A549 (cell line): Measurements from ENCODE around the gene ZNF580. TPM values are rescaled to one million over a fixed set of nuclear protein-coding genes. Genes with fewer than 3 reads are reported as not detected.
A peak's percentile ranks its signal among the peaks of the same experiment; 100 is the strongest.

Source experiments
- ATAC-seq, 2 experiments: fragments of 200-7000 bp in 1 of 2; fragments of >200 bp in 1 of 2; cut with Nextera tagmentation in 1 of 2; cut with Tn5 transposase in 1 of 2; 3 replicates each; pipeline versions ENCODE4 v1.8.0 to v1.9.1; 2018 to 2020; ENCODE audit warnings: mild to moderate bottlenecking in 1 of 2, moderate library complexity in 1 of 2
- CTCF ChIA-PET: fragments of 300-600 bp; sonication (Branson Sonifier 250); formaldehyde crosslinking; extraction: SDS; loops from one replicate; lab custom pipeline; 2021; ENCODE audit warnings: antibody characterized with exemption, inconsistent platforms; lab: Yijun Ruan, JAX
- POLR2A ChIA-PET: fragments of 350-600 bp; formaldehyde crosslinking; extraction: SDS; loops from one replicate; lab custom pipeline; 2021; ENCODE audit warnings: antibody characterized with exemption, inconsistent platforms; lab: Yijun Ruan, JAX
- DNase-seq, 2 experiments: peaks; one replicate each; pipeline versions ENCODE4 v3.0.0 to v3.0.0-alpha.2; 2011 to 2016; ENCODE audit warnings: low read depth in 1 of 2, low spot score in 1 of 2
- FAIRE-seq: peaks from 2 replicates; lab custom pipeline; 2011; peaks lifted over from hg19 to GRCh38; lab: Jason Lieb, UNC
- H3K27ac ChIP-seq, 2 experiments: fragments of >200 bp; sonication (Bioruptor Twin); formaldehyde crosslinking; 3 replicates each; pipeline ENCODE4 v1.5.1; 2016 to 2017
- H3K4me1 ChIP-seq: fragments of >200 bp; sonication (Bioruptor Twin); formaldehyde crosslinking; 3 replicates; pipeline ENCODE4 v1.6.1; 2016
- H3K4me2 ChIP-seq: fragments of >200 bp; sonication (Bioruptor Twin); formaldehyde crosslinking; 3 replicates; pipeline ENCODE4 v1.6.1; 2016
- H3K4me3 ChIP-seq: fragments of >200 bp; sonication (Bioruptor Twin); formaldehyde crosslinking; 3 replicates; pipeline ENCODE4 v1.5.1; 2016
- H3K9me3 ChIP-seq: fragments of >200 bp; sonication (Bioruptor Twin); formaldehyde crosslinking; 3 replicates; pipeline ENCODE4 v1.6.1; 2016
- EP300 ChIP-seq, 2 experiments: fragments of >200 bp; sonication (Bioruptor Twin); formaldehyde crosslinking; IDR thresholded peaks; 2 replicates in 1 of 2; 3 replicates in 1 of 2; pipeline ENCODE4 v1.6.1; 2016 to 2017
- FOSL2 ChIP-seq, 2 experiments: fragments of 450-650 bp in 1 of 2; fragments of >200 bp in 1 of 2; sonication (Bioruptor Twin) in 1 of 2; formaldehyde crosslinking; IDR thresholded peaks; 2 replicates each; pipeline versions ENCODE4 v1.5.0 to v1.6.1; 2016 to 2020; ENCODE audit warnings: mild to moderate bottlenecking in 1 of 2, moderate library complexity in 1 of 2
- FOXS1 ChIP-seq: fragments of 250-450 bp; sonication (Bioruptor Pico); IDR thresholded peaks from 2 replicates; pipeline ENCODE4 v1.5.0; 2020; ENCODE audit warnings: mild to moderate bottlenecking, moderate library complexity
- HDAC2 ChIP-seq: fragments of 200-600 bp; sonication (generic); IDR thresholded peaks from 2 replicates; pipeline ENCODE4 v1.6.1; 2016
- HOXB13 ChIP-seq: fragments of 250-450 bp; sonication (Bioruptor Pico); IDR thresholded peaks from 2 replicates; pipeline ENCODE4 v1.5.0; 2020; ENCODE audit warnings: low read depth, mild to moderate bottlenecking, moderate library complexity
- HOXB5 ChIP-seq: fragments of 250-450 bp; sonication (Bioruptor Pico); IDR thresholded peaks from 2 replicates; pipeline ENCODE4 v1.5.0; 2020; ENCODE audit warnings: mild to moderate bottlenecking, moderate library complexity
- JUN ChIP-seq, 2 experiments: fragments of >200 bp; sonication (Bioruptor Twin); formaldehyde crosslinking; IDR thresholded peaks; 2 replicates in 1 of 2; 3 replicates in 1 of 2; pipeline ENCODE4 v1.6.1; 2016 to 2017
- JUNB ChIP-seq: fragments of >200 bp; sonication (Bioruptor Twin); formaldehyde crosslinking; IDR thresholded peaks from 2 replicates; pipeline ENCODE4 v1.6.1; 2016
- MAFK ChIP-seq: fragments of 450-650 bp; IDR thresholded peaks from 2 replicates; pipeline ENCODE4 v1.6.1; 2014; ENCODE audit not compliant: partially characterized antibody
- MYC ChIP-seq: IDR thresholded peaks from 2 replicates; pipeline ENCODE4 v1.6.1; 2012; ENCODE audit warnings: mild to moderate bottlenecking, inconsistent platforms, low read length, improper control_type of control experiment, borderline replicate concordance
- POLR2AphosphoS2 ChIP-seq: conservative IDR thresholded peaks from 2 replicates; pipeline ENCODE4 v1.6.1; 2012; ENCODE audit warnings: low read length, improper control_type of control experiment, inconsistent platforms
- RAD21 ChIP-seq, 2 experiments: fragments of >200 bp in 1 of 2; sonication (Bioruptor Twin) in 1 of 2; formaldehyde crosslinking in 1 of 2; IDR thresholded peaks in 1 of 2; conservative IDR thresholded peaks in 1 of 2; 2 replicates in 1 of 2; 3 replicates in 1 of 2; pipeline ENCODE4 v1.6.1; 2012 to 2018; ENCODE audit warnings: inconsistent platforms in 1 of 2
- RARB ChIP-seq: fragments of 250-450 bp; sonication (Bioruptor Pico); IDR thresholded peaks from 2 replicates; pipeline ENCODE4 v1.8.0; 2021; ENCODE audit warnings: mild to moderate bottlenecking, moderate library complexity
- SMC3 ChIP-seq: fragments of >200 bp; sonication (Bioruptor Twin); formaldehyde crosslinking; IDR thresholded peaks from 3 replicates; pipeline ENCODE4 v1.6.1; 2018; ENCODE audit warnings: inconsistent platforms
- SREBF2 ChIP-seq: fragments of 450-650 bp; IDR thresholded peaks from 2 replicates; pipeline ENCODE4 v1.6.1; 2014; ENCODE audit warnings: mild to moderate bottlenecking, moderate library complexity
- TP53 ChIP-seq: fragments of 250-450 bp; sonication (Bioruptor Pico); IDR thresholded peaks from 2 replicates; pipeline ENCODE4 v1.5.0; 2021; ENCODE audit warnings: mild to moderate bottlenecking, moderate library complexity
- ZNF302 ChIP-seq: fragments of 250-450 bp; sonication (Bioruptor Pico); IDR thresholded peaks from 2 replicates; pipeline ENCODE4 v1.9.0; 2021; ENCODE audit warnings: inconsistent platforms, mild to moderate bottlenecking, moderate library complexity
- WGBS: methylation state at CpG from one replicate; pipeline ENCODE4 v1.1.6; 2017; ENCODE audit errors: missing lambda C conversion rate; 5-methylcytosine and 5-hydroxymethylcytosine counted together
- polyA plus RNA-seq, 4 experiments: library from polyadenylated mRNA; depleted of rRNA in 3 of 4; stranded (reverse); fragments of >200 nt; fragmentation: RNase III in 1 of 4; extraction: RNeasy Plus Mini Kit Qiagen cat#74134 plus additional on column Dnase treatment in 1 of 4; gene quantifications; 2 replicates in 3 of 4; 3 replicates in 1 of 4; pipeline ENCODE4 v1.2.3, GENCODE V29; 2011 to 2017
- TF ChIP-seq, protein P1 (sequence below): fragments of 150-350 bp; IDR thresholded peaks from 2 replicates; pipeline ENCODE4 v1.6.1; 2014; ENCODE audit warnings: low read depth, mild to moderate bottlenecking, low read length
- TF ChIP-seq, protein P2 (sequence below): IDR thresholded peaks from 2 replicates; pipeline ENCODE4 v1.6.1; 2012
- TF ChIP-seq, protein P3 (sequence below): fragments of 250-450 bp; sonication (Bioruptor Pico); IDR thresholded peaks from 2 replicates; pipeline ENCODE4 v1.5.0; 2020; ENCODE audit warnings: low read depth, mild to moderate bottlenecking, moderate library complexity
- TF ChIP-seq, protein P4 (sequence below): IDR thresholded peaks from 2 replicates; pipeline ENCODE4 v1.6.1; 2012
- TF ChIP-seq, protein P5 (sequence below): fragments of 200-600 bp; sonication (generic); IDR thresholded peaks from 2 replicates; pipeline ENCODE4 v1.6.1; 2016; ENCODE audit warnings: antibody characterized with exemption, mild to moderate bottlenecking, moderate library complexity
- TF ChIP-seq, protein P6 (sequence below): fragments of >200 bp; sonication (Bioruptor Twin); formaldehyde crosslinking; IDR thresholded peaks from 3 replicates; pipeline ENCODE4 v1.6.1; 2016

Gene ZNF580
- polyA plus RNA-seq, 2 of the 4 experiments (the other 2 are of a cell fraction) = 9.2 to 52.8 TPM

DNA sequence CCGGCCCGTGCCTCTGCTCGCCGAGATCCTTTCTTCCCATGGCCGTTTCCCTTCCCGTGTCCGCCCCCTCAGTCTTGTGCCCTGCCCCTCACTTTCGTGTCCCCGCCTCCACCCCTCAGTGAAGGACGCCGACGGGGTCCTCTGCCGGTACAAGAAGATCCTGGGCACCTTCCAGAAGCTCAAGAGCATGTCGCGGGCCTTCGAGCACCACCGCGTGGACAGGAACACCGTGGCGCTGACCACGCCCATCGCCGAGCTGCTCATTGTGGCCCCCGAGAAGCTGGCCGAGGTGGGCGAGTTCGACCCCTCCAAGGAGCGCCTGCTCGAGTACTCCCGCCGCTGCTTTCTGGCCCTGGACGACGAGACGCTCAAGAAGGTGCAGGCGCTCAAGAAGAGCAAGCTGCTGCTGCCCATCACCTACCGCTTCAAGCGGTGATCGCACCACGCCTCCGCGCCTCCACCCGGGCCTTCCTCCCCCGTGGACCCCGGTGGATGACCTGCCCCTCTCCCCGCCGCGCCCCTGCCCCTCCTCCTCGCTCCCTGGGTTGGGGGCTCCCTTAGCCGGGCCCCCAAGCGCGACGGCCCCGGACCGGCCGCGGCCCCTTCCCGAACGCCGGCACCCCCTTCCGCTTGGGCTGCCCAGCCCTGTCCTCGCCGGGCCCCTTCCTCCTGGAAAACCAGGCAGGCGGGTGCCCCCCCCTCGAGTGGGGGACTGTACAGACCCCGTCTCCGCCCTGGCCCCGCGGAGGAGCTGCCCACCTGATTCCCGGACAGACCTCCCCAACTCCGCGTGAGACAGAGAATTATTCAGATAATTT, 11.7 kb downstream of the ZNF580 start:
- TF ChIP-seq, protein P1, sequence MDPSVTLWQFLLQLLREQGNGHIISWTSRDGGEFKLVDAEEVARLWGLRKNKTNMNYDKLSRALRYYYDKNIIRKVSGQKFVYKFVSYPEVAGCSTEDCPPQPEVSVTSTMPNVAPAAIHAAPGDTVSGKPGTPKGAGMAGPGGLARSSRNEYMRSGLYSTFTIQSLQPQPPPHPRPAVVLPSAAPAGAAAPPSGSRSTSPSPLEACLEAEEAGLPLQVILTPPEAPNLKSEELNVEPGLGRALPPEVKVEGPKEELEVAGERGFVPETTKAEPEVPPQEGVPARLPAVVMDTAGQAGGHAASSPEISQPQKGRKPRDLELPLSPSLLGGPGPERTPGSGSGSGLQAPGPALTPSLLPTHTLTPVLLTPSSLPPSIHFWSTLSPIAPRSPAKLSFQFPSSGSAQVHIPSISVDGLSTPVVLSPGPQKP = no peak
- TF ChIP-seq, protein P2, sequence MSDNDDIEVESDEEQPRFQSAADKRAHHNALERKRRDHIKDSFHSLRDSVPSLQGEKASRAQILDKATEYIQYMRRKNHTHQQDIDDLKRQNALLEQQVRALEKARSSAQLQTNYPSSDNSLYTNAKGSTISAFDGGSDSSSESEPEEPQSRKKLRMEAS = no peak
- TF ChIP-seq HOXB5 (CRISPR knock-in tag) (no peak), EP300 (IDR thresholded peaks at IDR 0.05) (no peak), FOXS1 (no peak), JUNB (no peak), HDAC2 (no peak), HOXB13 (no peak), SREBF2 (no peak)
- TF ChIP-seq, protein P3, sequence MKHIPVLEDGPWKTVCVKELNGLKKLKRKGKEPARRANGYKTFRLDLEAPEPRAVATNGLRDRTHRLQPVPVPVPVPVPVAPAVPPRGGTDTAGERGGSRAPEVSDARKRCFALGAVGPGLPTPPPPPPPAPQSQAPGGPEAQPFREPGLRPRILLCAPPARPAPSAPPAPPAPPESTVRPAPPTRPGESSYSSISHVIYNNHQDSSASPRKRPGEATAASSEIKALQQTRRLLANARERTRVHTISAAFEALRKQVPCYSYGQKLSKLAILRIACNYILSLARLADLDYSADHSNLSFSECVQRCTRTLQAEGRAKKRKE (CRISPR knock-in tag) = no peak
- TF ChIP-seq, protein P4, sequence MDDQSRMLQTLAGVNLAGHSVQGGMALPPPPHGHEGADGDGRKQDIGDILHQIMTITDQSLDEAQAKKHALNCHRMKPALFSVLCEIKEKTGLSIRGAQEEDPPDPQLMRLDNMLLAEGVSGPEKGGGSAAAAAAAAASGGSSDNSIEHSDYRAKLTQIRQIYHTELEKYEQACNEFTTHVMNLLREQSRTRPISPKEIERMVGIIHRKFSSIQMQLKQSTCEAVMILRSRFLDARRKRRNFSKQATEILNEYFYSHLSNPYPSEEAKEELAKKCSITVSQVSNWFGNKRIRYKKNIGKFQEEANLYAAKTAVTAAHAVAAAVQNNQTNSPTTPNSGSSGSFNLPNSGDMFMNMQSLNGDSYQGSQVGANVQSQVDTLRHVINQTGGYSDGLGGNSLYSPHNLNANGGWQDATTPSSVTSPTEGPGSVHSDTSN = no peak
- Histone ChIP-seq H3K27ac (peak overlapping the region in 1 of 2 experiments; percentile 96; a peak in 3 of 6 replicates), H3K4me3 (no peak overlapping the region; the same call in 2 of the 3 replicates), H3K9me3 (no peaks in the 10 kb centered on the region), H3K4me2 (peak overlapping the region; percentile 43), H3K4me1 (peaks cover 26% of the 10 kb centered on the region)
- CTCF ChIA-PET = interaction anchor here (0.7 to 4.3 kb wide), 18 partner anchors 9 to 1201 kb away, joined by 3 to 97 read pairs (median 3); partner anchors contain the start of genes ZNF579 and ZNF581
- 97% methylated on average over 67 of the region's 71 CpGs for WGBS
- FAIRE-seq = no peak
- POLR2A ChIA-PET = interaction anchor here (0.6 to 2.1 kb wide), 3 partner anchors 9 to 1516 kb away, joined by 3 to 25 read pairs (median 7); partner anchors contain the start of gene ZNF581
- no peak for ATAC-seq
- DNase-seq = no peak

DNA sequence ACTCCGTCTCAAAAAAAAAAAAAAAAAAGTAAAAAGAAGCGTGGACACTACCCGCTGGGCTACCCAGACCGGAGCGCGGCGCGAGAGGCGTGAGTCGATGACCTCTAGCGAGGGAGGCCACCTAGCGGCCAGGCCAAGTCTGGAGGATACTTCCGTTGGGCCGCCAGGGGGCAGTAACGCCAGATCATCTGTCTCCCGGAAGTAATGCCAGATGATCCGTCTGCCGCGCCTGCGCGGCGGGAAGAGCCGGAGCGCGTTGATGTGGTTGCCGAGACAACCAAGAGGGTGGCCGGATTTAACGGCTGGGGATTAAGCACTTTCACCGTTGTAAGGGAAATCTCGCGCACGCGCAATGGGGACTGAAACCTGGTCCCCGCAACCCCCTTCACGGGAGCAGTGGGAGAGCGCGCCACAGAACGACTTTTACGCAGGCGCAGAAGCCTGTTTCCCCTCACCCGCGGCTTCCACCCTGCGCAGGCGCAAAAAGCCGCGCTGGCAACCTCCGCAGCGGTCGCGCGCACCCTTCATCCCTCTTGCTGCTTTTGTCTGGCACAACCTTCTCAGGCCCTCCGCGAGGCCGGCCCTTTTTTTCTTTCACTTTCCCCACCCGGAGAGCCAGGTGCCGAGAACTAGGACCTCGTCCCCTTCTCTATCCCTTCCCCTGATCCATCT, 13.0 kb downstream of the ZNF580 start:
- H3K9me3 ChIP-seq = no peaks in the 10 kb centered on the region
- ChIA-PET POLR2A (interaction anchor here (0.6 to 2.1 kb wide), 32 partner anchors 8 to 1517 kb away, joined by 3 to 31 read pairs (median 4); partner anchors contain the start of genes EPN1, ISOC2, LENG9 and NAT14), CTCF (interaction anchor here (0.6 to 4.3 kb wide), 34 partner anchors 8 to 1203 kb away, joined by 3 to 97 read pairs (median 3); partner anchors contain the start of genes DNAAF3, ZNF579, ZNF580 and ZNF581)
- peaks cover 34% of the 10 kb centered on the region for H3K4me1 ChIP-seq
- under 1% methylated on average over 57 of the region's 57 CpGs for WGBS
- H3K4me3 ChIP-seq = peak overlapping the region; percentile 68
- ATAC-seq (peak; percentile 62 to 66), FAIRE-seq (peak; percentile 91), DNase-seq (peak; percentile 98 to 100)
- H3K4me2 ChIP-seq = peak overlapping the region; percentile 43
- H3K27ac ChIP-seq = peak overlapping the region; percentile 96 to 98
- no peak for TF ChIP-seq POLR2AphosphoS2
- no peak for TF ChIP-seq FOSL2 (IDR thresholded peaks at IDR 0.05)
- TF ChIP-seq FOSL2 (CRISPR knock-in tag; IDR thresholded peaks at IDR 0.05) = peak; percentile 62
- TF ChIP-seq MYC = peak; percentile 61
- TF ChIP-seq JUN (IDR thresholded peaks at IDR 0.05) = peak; percentile 75 to 85; a peak in 4 of 5 replicates
- TF ChIP-seq ZNF302 (CRISPR knock-in tag) = no peak
- TF ChIP-seq, protein P2 = peak; percentile 79
- TF ChIP-seq RARB = no peak
- TF ChIP-seq, protein P5, sequence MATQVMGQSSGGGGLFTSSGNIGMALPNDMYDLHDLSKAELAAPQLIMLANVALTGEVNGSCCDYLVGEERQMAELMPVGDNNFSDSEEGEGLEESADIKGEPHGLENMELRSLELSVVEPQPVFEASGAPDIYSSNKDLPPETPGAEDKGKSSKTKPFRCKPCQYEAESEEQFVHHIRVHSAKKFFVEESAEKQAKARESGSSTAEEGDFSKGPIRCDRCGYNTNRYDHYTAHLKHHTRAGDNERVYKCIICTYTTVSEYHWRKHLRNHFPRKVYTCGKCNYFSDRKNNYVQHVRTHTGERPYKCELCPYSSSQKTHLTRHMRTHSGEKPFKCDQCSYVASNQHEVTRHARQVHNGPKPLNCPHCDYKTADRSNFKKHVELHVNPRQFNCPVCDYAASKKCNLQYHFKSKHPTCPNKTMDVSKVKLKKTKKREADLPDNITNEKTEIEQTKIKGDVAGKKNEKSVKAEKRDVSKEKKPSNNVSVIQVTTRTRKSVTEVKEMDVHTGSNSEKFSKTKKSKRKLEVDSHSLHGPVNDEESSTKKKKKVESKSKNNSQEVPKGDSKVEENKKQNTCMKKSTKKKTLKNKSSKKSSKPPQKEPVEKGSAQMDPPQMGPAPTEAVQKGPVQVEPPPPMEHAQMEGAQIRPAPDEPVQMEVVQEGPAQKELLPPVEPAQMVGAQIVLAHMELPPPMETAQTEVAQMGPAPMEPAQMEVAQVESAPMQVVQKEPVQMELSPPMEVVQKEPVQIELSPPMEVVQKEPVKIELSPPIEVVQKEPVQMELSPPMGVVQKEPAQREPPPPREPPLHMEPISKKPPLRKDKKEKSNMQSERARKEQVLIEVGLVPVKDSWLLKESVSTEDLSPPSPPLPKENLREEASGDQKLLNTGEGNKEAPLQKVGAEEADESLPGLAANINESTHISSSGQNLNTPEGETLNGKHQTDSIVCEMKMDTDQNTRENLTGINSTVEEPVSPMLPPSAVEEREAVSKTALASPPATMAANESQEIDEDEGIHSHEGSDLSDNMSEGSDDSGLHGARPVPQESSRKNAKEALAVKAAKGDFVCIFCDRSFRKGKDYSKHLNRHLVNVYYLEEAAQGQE = no peak
- TF ChIP-seq TP53 (CRISPR knock-in tag) = no peak
- peak; percentile 59 to 65 for TF ChIP-seq RAD21 (conservative IDR thresholded peaks at IDR 0.05 in 1 of 2, IDR thresholded peaks at IDR 0.05 in 1 of 2)
- no peak for TF ChIP-seq HOXB5 (CRISPR knock-in tag)
- peak; percentile 79 for TF ChIP-seq SMC3
- TF ChIP-seq, protein P6, sequence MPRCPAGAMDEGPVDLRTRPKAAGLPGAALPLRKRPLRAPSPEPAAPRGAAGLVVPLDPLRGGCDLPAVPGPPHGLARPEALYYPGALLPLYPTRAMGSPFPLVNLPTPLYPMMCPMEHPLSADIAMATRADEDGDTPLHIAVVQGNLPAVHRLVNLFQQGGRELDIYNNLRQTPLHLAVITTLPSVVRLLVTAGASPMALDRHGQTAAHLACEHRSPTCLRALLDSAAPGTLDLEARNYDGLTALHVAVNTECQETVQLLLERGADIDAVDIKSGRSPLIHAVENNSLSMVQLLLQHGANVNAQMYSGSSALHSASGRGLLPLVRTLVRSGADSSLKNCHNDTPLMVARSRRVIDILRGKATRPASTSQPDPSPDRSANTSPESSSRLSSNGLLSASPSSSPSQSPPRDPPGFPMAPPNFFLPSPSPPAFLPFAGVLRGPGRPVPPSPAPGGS = peak; percentile 85; the same call in 2 of the 3 replicates
- TF ChIP-seq, protein P1 = 0 out of 2 replicates have a peak, but pooled peaks have one; percentile 68
- peak; percentile 16 for TF ChIP-seq MAFK
